OCI-LY3 (cell line): ENCODE measurements around the gene HOTAIR.

Source experiments
- H2AFZ ChIP-seq: fragments of 200-600, 300-600 bp; shearing (Covaris generic); 2 replicates; pipeline ENCODE4 v1.6.0; 2014; ENCODE audit warnings: antibody characterized with exemption, low read depth, low read length
- H3K27ac ChIP-seq: fragments of 200-600, 300-600 bp; sonication (generic); 2 replicates; pipeline ENCODE4 v1.5.1; 2014; ENCODE audit warnings: mild to moderate bottlenecking, low read length, moderate library complexity, mixed read lengths
- H3K27me3 ChIP-seq: fragments of 200-600, 300-600 bp; sonication (generic); 2 replicates; pipeline ENCODE4 v1.6.1; 2014; ENCODE audit warnings: low read depth, low read length, mixed read lengths
- H3K36me3 ChIP-seq: fragments of 200-600, 300-600 bp; sonication (generic); replicated peaks from 2 replicates; pipeline ENCODE3; 2014; ENCODE audit warnings: low read depth, low read length, mixed read lengths
- H3K4me1 ChIP-seq: fragments of 300-600, 200-600 bp; sonication (generic); 2 replicates; pipeline ENCODE4 v1.6.1; 2014; ENCODE audit warnings: low read length, mixed read lengths
- H3K4me2 ChIP-seq: fragments of 200-600, 300-600 bp; sonication (generic); 2 replicates; pipeline ENCODE4 v1.6.1; 2014; ENCODE audit warnings: low read length, mixed read lengths
- H3K4me3 ChIP-seq: fragments of 300-600, 200-600 bp; sonication (generic); 2 replicates; pipeline ENCODE4 v1.5.1; 2014; ENCODE audit warnings: antibody characterized with exemption, mild to moderate bottlenecking, low read length, moderate library complexity
- H3K79me2 ChIP-seq: fragments of 300-600, 200-600 bp; shearing (Covaris generic); 2 replicates; pipeline ENCODE4 v1.6.1; 2014; ENCODE audit warnings: mild to moderate bottlenecking, low read length, mixed read lengths
- H3K9ac ChIP-seq: fragments of 300-600, 200-600 bp; shearing (Covaris generic); 2 replicates; pipeline ENCODE4 v1.6.0; 2014; ENCODE audit warnings: mild to moderate bottlenecking, low read length, moderate library complexity
- H3K9me3 ChIP-seq: fragments of 200-600, 300-600 bp; shearing (Covaris generic); 2 replicates; pipeline ENCODE4 v1.6.1; 2014; ENCODE audit warnings: low read length, mixed read lengths; ENCODE audit not compliant: insufficient read depth
- H4K20me1 ChIP-seq: fragments of 200-600, 300-600 bp; sonication (generic); 2 replicates; pipeline ENCODE4 v1.6.1; 2016; ENCODE audit warnings: low read length, mixed read lengths; ENCODE audit not compliant: insufficient read depth
- EZH2phosphoT487 ChIP-seq: fragments of 200-600 bp; shearing (Covaris generic); IDR thresholded peaks from 2 replicates; pipeline ENCODE4 v1.6.1; 2018; ENCODE audit warnings: antibody characterized with exemption, mixed run types, low read depth
- TF ChIP-seq, protein P1 (sequence below): fragments of 200-600, 300-600 bp; sonication (generic); IDR thresholded peaks from 2 replicates; pipeline ENCODE4 v1.5.1; 2014; ENCODE audit warnings: antibody characterized with exemption, low read length, low read depth

The HOTAIR gene

DNA sequence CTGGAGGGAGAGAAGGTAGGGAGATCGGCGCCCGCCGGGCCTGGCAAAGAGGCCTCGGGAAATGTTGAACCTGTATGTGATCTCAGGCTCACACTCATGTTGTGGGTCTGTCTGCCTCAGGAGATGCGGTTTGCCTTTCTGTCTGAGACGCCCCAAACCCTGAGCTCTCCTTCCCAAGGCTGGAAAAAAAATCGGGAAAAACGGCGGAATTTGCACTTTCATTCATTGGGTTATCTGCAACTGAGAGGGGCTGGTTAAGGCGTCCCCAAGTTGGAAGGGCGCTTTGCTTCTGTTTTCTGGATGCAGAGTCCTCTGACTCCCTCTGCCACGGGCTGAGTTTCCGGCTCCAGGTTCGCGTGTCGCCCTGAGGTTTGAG, 20.2 kb upstream of the HOTAIR start:
- H3K27ac ChIP-seq: no peak overlapping the region
- no peak overlapping the region; the same call in 1 of the 2 replicates for H2AFZ ChIP-seq
- H3K4me2 ChIP-seq: peak overlapping the region; percentile 95
- no peaks in the 10 kb centered on the region for H4K20me1 ChIP-seq
- 0 out of 2 replicates have a peak, but pooled peaks cover 8% of the 10 kb centered on the region for H3K27me3 ChIP-seq
- TF ChIP-seq, protein P1, sequence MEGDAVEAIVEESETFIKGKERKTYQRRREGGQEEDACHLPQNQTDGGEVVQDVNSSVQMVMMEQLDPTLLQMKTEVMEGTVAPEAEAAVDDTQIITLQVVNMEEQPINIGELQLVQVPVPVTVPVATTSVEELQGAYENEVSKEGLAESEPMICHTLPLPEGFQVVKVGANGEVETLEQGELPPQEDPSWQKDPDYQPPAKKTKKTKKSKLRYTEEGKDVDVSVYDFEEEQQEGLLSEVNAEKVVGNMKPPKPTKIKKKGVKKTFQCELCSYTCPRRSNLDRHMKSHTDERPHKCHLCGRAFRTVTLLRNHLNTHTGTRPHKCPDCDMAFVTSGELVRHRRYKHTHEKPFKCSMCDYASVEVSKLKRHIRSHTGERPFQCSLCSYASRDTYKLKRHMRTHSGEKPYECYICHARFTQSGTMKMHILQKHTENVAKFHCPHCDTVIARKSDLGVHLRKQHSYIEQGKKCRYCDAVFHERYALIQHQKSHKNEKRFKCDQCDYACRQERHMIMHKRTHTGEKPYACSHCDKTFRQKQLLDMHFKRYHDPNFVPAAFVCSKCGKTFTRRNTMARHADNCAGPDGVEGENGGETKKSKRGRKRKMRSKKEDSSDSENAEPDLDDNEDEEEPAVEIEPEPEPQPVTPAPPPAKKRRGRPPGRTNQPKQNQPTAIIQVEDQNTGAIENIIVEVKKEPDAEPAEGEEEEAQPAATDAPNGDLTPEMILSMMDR: no peak
- TF ChIP-seq EZH2phosphoT487: no peak
- H3K4me3 ChIP-seq: peak overlapping the region; percentile 90
- H3K36me3 ChIP-seq: no peaks in the 10 kb centered on the region
- H3K4me1 ChIP-seq: peaks cover 46% of the 10 kb centered on the region
- H3K9me3 ChIP-seq: no peaks in the 10 kb centered on the region
- H3K9ac ChIP-seq: peak overlapping the region; percentile 98; the same call in 1 of the 2 replicates
- H3K79me2 ChIP-seq: no peaks in the 10 kb centered on the region

DNA sequence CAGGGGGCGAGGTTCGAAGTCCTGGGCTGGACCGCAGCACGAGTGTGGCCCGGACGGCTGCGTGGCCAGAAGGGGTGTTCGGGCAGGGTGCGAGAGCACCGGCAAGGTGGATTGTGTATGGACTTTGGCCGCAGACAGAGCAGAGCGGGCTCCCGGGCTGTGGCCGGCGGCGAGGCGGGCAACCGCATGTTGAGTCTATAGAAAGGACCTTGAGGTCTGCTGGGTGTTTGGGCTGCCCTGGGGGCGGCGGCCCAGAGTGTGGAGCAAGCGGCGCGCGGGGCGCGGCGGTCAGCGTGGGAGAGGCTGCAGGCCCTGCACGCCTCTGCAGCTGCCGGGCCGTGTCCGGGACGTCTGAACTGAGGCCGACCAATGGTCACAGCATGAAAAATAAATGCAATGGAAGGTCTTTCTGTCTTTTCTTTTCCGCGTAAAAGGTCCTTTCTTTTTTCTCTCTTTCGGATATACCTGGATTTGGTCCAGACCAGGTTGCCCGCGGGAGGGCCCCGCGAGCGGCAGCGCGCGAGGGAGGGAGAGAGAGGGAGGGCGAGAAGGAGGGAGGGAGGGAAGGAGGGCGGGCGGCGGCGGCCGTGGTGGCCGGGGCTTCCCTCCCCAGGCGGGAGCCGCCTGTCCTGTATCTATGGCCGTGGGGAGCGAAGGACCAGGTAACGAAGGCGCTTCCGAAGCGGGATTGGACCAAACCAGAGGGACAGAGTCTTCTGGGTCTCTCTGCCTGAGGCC, 19.7 kb upstream of the HOTAIR start:
- Histone ChIP-seq H3K27ac (no peak overlapping the region), H3K4me2 (peak overlapping the region; percentile 95), H3K4me3 (peak overlapping the region; percentile 90; the same call in 1 of the 2 replicates), H3K36me3 (no peaks in the 10 kb centered on the region), H3K79me2 (no peaks in the 10 kb centered on the region), H3K27me3 (0 out of 2 replicates have a peak, but pooled peaks cover 8% of the 10 kb centered on the region), H4K20me1 (no peaks in the 10 kb centered on the region), H3K9ac (no peak overlapping the region), H3K4me1 (peaks cover 52% of the 10 kb centered on the region), H3K9me3 (no peaks in the 10 kb centered on the region), H2AFZ (no peak overlapping the region)
- no peak for TF ChIP-seq EZH2phosphoT487
- TF ChIP-seq, protein P1: no peak

DNA sequence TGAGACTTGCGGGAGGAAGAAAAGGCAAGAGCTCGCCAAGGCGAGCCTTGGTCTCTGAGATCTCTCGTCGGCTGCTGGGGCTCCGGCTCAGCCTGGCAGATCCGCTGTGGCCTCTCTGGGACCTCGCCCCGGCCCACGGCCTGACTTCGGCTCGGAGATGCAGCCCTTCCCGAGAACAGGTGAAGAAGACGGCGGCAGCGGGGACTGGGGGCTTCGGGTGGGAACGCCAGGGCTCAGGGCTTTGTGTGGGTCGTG, 19.2 kb upstream of the HOTAIR start:
- H4K20me1 ChIP-seq: no peaks in the 10 kb centered on the region
- peaks cover 55% of the 10 kb centered on the region for H3K4me1 ChIP-seq
- no peak for TF ChIP-seq EZH2phosphoT487
- TF ChIP-seq, protein P1: no peak
- H3K4me2 ChIP-seq: no peak overlapping the region
- H3K4me3 ChIP-seq: no peak overlapping the region
- H2AFZ ChIP-seq: no peak overlapping the region
- no peaks in the 10 kb centered on the region for H3K36me3 ChIP-seq
- no peak overlapping the region for H3K27ac ChIP-seq
- no peaks in the 10 kb centered on the region for H3K79me2 ChIP-seq
- no peak overlapping the region for H3K9ac ChIP-seq
- no peaks in the 10 kb centered on the region for H3K9me3 ChIP-seq
- 0 out of 2 replicates have a peak, but pooled peaks cover 8% of the 10 kb centered on the region for H3K27me3 ChIP-seq

DNA sequence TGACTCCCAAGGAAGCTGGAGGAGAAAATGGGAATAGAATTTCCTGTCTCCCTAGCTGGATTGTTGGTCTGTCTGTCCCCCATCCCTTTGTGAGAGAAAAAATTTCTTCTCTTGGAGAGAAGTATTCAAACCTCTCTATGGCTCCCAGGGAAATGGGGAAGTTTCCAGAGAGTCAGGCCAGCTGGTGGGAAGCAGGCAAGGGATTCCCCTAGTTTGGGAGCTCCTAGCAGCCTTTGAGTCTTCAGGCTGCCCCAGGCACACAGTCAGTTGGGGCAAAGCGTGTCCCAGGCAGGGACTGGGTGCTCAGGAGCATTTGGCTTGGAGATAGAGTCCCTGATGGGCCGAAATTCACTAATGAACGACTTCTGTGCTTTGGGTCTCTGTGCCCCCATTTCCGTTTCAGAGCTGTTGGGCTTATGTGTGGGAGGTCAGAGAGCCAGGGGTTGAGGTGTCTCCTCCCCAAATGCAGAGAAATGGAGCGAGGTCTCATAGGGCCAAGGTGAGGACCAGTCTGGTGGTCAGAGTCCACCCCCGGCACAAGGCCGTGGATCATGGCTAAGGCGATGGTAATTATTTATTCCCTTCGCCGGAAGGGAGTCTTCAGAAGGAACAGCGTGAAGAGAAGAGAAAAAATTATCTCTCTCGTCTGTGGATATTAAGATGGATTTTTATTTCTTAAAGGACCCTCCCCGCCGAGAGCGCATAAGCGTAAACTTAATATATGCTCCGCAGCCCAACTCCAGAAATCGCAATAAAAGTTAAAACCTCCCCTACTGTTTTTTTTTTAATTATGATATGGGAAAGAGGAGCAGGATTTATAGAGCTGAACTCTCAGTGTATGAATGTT, 18.6 kb upstream of the HOTAIR start:
- Histone ChIP-seq H3K4me3 (no peak overlapping the region), H3K9me3 (no peaks in the 10 kb centered on the region), H3K36me3 (no peaks in the 10 kb centered on the region), H2AFZ (no peak overlapping the region), H3K9ac (no peak overlapping the region), H3K4me2 (peak overlapping the region; percentile 99; the same call in 1 of the 2 replicates), H4K20me1 (no peaks in the 10 kb centered on the region), H3K27ac (no peak overlapping the region), H3K27me3 (0 out of 2 replicates have a peak, but pooled peaks cover 8% of the 10 kb centered on the region), H3K79me2 (no peaks in the 10 kb centered on the region), H3K4me1 (peaks cover 60% of the 10 kb centered on the region)
- no peak for TF ChIP-seq EZH2phosphoT487
- TF ChIP-seq, protein P1: no peak
